MM.1S (cell line): ENCODE data around the gene SNTG2.

ENCODE experiments used
- DNase-seq: peaks from one replicate; pipeline ENCODE4 v3.0.0-alpha.2; 2015
- H2AFZ ChIP-seq: fragments of 300-600 bp; sonication (generic); 2 replicates; pipeline ENCODE4 v1.6.0; 2016; ENCODE audit warnings: antibody characterized with exemption, low read length
- H3F3A ChIP-seq: fragments of 300-600 bp; sonication (generic); 2 replicates; pipeline ENCODE4 v1.6.1; 2016; ENCODE audit warnings: mild to moderate bottlenecking, antibody characterized with exemption, low read length, moderate library complexity, mixed read lengths; ENCODE audit not compliant: insufficient read depth
- H3K27ac ChIP-seq: fragments of 300-600 bp; sonication (generic); 2 replicates; pipeline ENCODE4 v1.5.1; 2016; ENCODE audit warnings: mild to moderate bottlenecking, low read length
- H3K27me3 ChIP-seq: fragments of 300-600 bp; sonication (generic); replicated peaks from 2 replicates; pipeline ENCODE4 v1.6.0; 2016; ENCODE audit warnings: low read length; ENCODE audit not compliant: insufficient read depth
- H3K36me3 ChIP-seq: fragments of 300-600 bp; sonication (generic); replicated peaks from 2 replicates; pipeline ENCODE4 v1.6.1; 2016; ENCODE audit warnings: mild to moderate bottlenecking, low read length, mixed read lengths; ENCODE audit not compliant: insufficient read depth
- H3K4me1 ChIP-seq: fragments of 300-600 bp; sonication (generic); 2 replicates; pipeline ENCODE4 v1.6.1; 2016; ENCODE audit warnings: low read length, mixed read lengths
- H3K4me2 ChIP-seq: fragments of 300-600 bp; sonication (generic); 2 replicates; pipeline ENCODE4 v1.6.0; 2016; ENCODE audit warnings: low read depth, low read length
- H3K4me3 ChIP-seq: fragments of 300-600 bp; sonication (generic); 2 replicates; pipeline ENCODE4 v1.5.1; 2016; ENCODE audit warnings: low read length, mixed read lengths
- H3K79me2 ChIP-seq: fragments of 300-600 bp; sonication (generic); 2 replicates; pipeline ENCODE4 v1.6.1; 2016; ENCODE audit warnings: mixed run types, low read length, mixed read lengths
- H3K9ac ChIP-seq: fragments of 300-600 bp; sonication (generic); 2 replicates; pipeline ENCODE4 v1.6.1; 2016; ENCODE audit warnings: low read length, mixed read lengths
- H3K9me2 ChIP-seq: fragments of 300-600 bp; sonication (generic); replicated peaks from 2 replicates; pipeline ENCODE4 v1.6.1; 2016; ENCODE audit warnings: mild to moderate bottlenecking, low read length, mixed read lengths; ENCODE audit not compliant: insufficient read depth
- H3K9me3 ChIP-seq: fragments of 300-600 bp; sonication (generic); replicated peaks from 2 replicates; pipeline ENCODE4 v1.6.1; 2016; ENCODE audit warnings: mild to moderate bottlenecking, low read length, mixed read lengths; ENCODE audit not compliant: insufficient read depth
- H4K20me1 ChIP-seq: fragments of 300-600 bp; sonication (generic); 2 replicates; pipeline ENCODE4 v1.6.1; 2016; ENCODE audit warnings: mild to moderate bottlenecking, low read length, moderate library complexity, mixed read lengths; ENCODE audit not compliant: insufficient read depth
- CTCF ChIP-seq: fragments of 300-600 bp; sonication (generic); IDR thresholded peaks from 2 replicates; pipeline ENCODE4 v1.5.1; 2016; ENCODE audit warnings: antibody characterized with exemption, low read length, mixed read lengths
- EZH2 ChIP-seq: fragments of 300-600 bp; sonication (generic); optimal IDR thresholded peaks from 2 replicates; pipeline ENCODE3; 2017; ENCODE audit warnings: low read depth, mild to moderate bottlenecking, antibody characterized with exemption, low read length, mixed read lengths
- EZH2phosphoT487 ChIP-seq: fragments of 300-600 bp; sonication (generic); IDR thresholded peaks from 2 replicates; pipeline ENCODE4 v1.6.1; 2018; ENCODE audit warnings: antibody characterized with exemption, low read length

Gene SNTG2

GRCh38 chr2:1205853-1206252 lies 255.2 kb downstream of the SNTG2 start:
- Histone ChIP-seq H3K27me3 (no peaks in the 10 kb centered on the region), H3K79me2 (no peaks in the 10 kb centered on the region), H3K36me3 (no peaks in the 10 kb centered on the region), H3K4me3 (no peak overlapping the region), H3K4me1 (no peaks in the 10 kb centered on the region), H3F3A (no peaks in the 10 kb centered on the region), H3K9ac (no peak overlapping the region), H3K27ac (no peak overlapping the region), H4K20me1 (no peaks in the 10 kb centered on the region), H3K9me3 (no peaks in the 10 kb centered on the region), H3K9me2 (no peaks in the 10 kb centered on the region), H3K4me2 (no peak overlapping the region), H2AFZ (no peak overlapping the region)
- no peak for DNase-seq
- no peak for TF ChIP-seq EZH2
- no peak for TF ChIP-seq EZH2phosphoT487

- Histone ChIP-seq H3K9me3 (no peaks in the 10 kb centered on the region), H3K79me2 (no peaks in the 10 kb centered on the region), H3K27ac (no peak overlapping the region), H3K4me2 (no peak overlapping the region), H3K27me3 (no peaks in the 10 kb centered on the region), H3K9ac (no peak overlapping the region), H3K9me2 (no peaks in the 10 kb centered on the region), H4K20me1 (no peaks in the 10 kb centered on the region), H3K36me3 (no peaks in the 10 kb centered on the region), H2AFZ (no peak overlapping the region), H3K4me3 (no peak overlapping the region), H3F3A (no peaks in the 10 kb centered on the region), H3K4me1 (no peaks in the 10 kb centered on the region)
- DNase-seq: no peak
- TF ChIP-seq CTCF (no peak), EZH2phosphoT487 (no peak), EZH2 (no peak)
Measured at GRCh38 chr2:1207962-1208510, 257.4 kb downstream of the SNTG2 start.

GRCh38 chr2:1208522-1208921 lies 257.9 kb downstream of the SNTG2 start:
- Histone ChIP-seq H2AFZ (no peak overlapping the region), H3K4me1 (no peaks in the 10 kb centered on the region), H3K27me3 (no peaks in the 10 kb centered on the region), H3K9me2 (no peaks in the 10 kb centered on the region), H3K4me2 (no peak overlapping the region), H3K27ac (no peak overlapping the region), H3F3A (no peaks in the 10 kb centered on the region), H3K9me3 (no peaks in the 10 kb centered on the region), H4K20me1 (no peaks in the 10 kb centered on the region), H3K9ac (no peak overlapping the region), H3K79me2 (no peaks in the 10 kb centered on the region), H3K4me3 (no peak overlapping the region), H3K36me3 (no peaks in the 10 kb centered on the region)
- TF ChIP-seq EZH2phosphoT487 (no peak), CTCF (no peak), EZH2 (no peak)
- no peak for DNase-seq

GRCh38 chr2:1209246-1209645 lies 258.6 kb downstream of the SNTG2 start:
- Histone ChIP-seq H3K36me3 (no peaks in the 10 kb centered on the region), H2AFZ (no peak overlapping the region), H3K27me3 (no peaks in the 10 kb centered on the region), H3K27ac (no peak overlapping the region), H3K4me1 (no peaks in the 10 kb centered on the region), H3K4me3 (no peak overlapping the region), H4K20me1 (no peaks in the 10 kb centered on the region), H3K9me2 (no peaks in the 10 kb centered on the region), H3K4me2 (no peak overlapping the region), H3F3A (no peaks in the 10 kb centered on the region), H3K9ac (no peak overlapping the region), H3K9me3 (no peaks in the 10 kb centered on the region), H3K79me2 (no peaks in the 10 kb centered on the region)
- no peak for TF ChIP-seq CTCF
- TF ChIP-seq EZH2: no peak
- TF ChIP-seq EZH2phosphoT487: no peak
- DNase-seq: no peak
